Loucy (cell line): ENCODE results near the gene SLC9C2.

Experiments used
- CTCF ChIP-seq: fragments of 200-600 bp; sonication (generic); conservative IDR thresholded peaks from 2 replicates; pipeline ENCODE4 v1.5.1; 2014; ENCODE audit warnings: mild to moderate bottlenecking, antibody characterized with exemption, low read length
- EZH2phosphoT487 ChIP-seq: fragments of 200-600 bp; IDR thresholded peaks from 2 replicates; pipeline ENCODE4 v1.6.1; 2018; ENCODE audit warnings: antibody characterized with exemption, mild to moderate bottlenecking, moderate library complexity, borderline replicate concordance

- TF ChIP-seq CTCF: no peak
- no peak for TF ChIP-seq EZH2phosphoT487
Measured at GRCh38 chr1:173529106-173529505, 73.8 kb downstream of the SLC9C2 start.
